K562 treated with DMSO at 1 percent for 4 hours (cell line): ENCODE measurements around the gene SP110. TPM values are rescaled to one million over a fixed set of nuclear protein-coding genes. Genes with fewer than 3 reads are reported as not detected.

Source experiments
- total RNA-seq: library from RNA; unstranded; fragments of 300-600 nt; gene quantifications from 2 replicates; pipeline ENCODE4 v1.2.3, GENCODE V29; 2022; ENCODE audit not compliant: insufficient read depth

Gene SP110
- 4.0 and 4.2 TPM in 2 replicates for total RNA-seq

DNA sequence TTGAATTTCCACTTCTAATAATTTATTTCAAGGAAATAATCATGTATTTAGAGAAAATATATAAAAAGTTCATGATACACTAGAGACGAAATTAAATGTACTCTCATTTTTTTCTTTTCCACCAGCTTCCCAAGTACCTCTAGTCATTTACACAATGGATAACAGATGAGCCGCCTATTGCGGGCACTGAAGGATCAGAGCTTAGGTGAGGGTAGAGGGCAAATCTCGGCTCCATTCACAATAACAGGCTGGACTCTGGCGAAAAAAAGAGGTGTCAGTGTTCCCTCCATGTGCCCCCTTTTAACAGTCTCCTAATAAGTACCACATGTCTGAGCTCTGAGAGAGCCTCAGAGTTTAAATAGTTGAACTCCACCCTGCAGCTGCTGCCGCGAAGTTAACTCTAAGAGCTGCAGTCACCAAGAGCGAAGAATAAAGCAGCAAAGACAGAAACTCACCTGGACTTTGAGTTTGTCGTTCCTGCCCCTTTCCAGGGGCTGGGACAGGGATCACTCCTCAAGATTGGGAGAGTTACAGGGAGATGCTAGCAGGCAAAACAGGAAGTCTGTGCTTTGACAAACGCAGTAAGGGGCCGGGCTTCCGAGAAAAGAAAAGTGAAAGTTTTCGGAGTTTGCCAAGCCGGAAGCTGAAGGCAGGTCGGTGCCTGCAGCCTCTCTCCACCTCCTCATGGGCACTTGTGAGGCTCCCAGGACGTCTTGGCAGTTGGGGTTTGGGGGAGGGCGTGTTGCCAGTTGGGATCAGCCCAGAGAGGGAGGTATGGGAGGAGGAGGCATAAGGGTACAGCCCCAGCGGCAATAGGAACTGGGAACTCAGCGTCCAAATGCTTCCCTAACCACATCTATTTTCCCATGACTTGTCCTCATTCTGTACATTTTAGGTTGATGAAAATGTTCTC, at the start of gene SP110:
TSS of gene SP110 (minus strand) at position 566 of the 913 bp plus-strand sequence. CDS start 3,057 bp downstream, outside the sequence.

DNA sequence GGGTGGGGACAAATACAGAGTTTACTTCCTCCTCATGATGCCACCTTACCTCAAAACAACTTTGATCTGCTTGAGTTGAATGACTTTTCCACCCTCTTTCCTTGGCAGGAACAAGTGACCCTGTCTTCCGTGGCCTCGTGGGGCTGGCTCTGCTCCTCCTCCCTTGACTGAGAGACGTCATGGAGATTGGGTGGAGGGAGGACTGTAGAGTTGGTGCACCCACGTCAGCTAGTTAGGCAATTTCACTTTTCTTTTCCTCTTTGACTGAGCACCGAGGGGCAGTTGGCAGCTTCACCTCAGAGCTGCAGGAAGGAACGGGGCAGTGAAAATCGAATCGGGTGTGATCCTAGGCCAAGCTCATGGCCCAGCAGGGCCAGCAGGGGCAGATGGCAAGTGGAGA, 5.7 kb upstream of the SP110 start, which contains the start of gene SP140:
TSS of gene SP140 (plus strand) at position 251 of the 400 bp plus-strand sequence. CDS start at position 360, 109 bp downstream.

Other genes with a start within 250 kb of the SP110 start
- gene SLC16A14, start 151.1 kb downstream of the SP110 start, total RNA-seq: not detected in 2 replicates
- gene SP140, start 5.8 kb upstream of the SP110 start, total RNA-seq: 0.25 TPM in 1 of 2 replicates, not detected in the other
- 11.0 and 14.6 TPM in 2 replicates for gene SP140L, start 107.2 kb upstream of the SP110 start, total RNA-seq
- gene SP100, start 196.2 kb upstream of the SP110 start, total RNA-seq: 16.0 and 19.7 TPM in 2 replicates